ENCODE measurements around the gene MYO1D.
"Not testable (repeated sequence)": the region's sequence is repeated elsewhere in the genome, so short reads cannot be mapped to it uniquely, and the experiment has no call there.

The MYO1D gene

GRCh38 chr17:32741381-32741780, 135.5 kb downstream of the MYO1D start:
- Histone ChIP-seq H3K27me3 (ENCODE audit: control insufficient read depth, insufficient read depth, low read length) (no peaks in the 10 kb centered on the region), H3K4me3 (ENCODE audit: low read length) (no peak overlapping the region), H3K4me1 (ENCODE audit: control insufficient read depth, low read depth, low read length) (no peaks in the 10 kb centered on the region), H3K27ac (ENCODE audit: low read length) (no peak overlapping the region), H3K36me3 (ENCODE audit: control insufficient read depth, low read depth, low read length) (peaks cover 3% of the 10 kb centered on the region), H3K9ac (ENCODE audit: low read length) (no peak overlapping the region), H3K9me3 (ENCODE audit: control insufficient read depth, low read depth, low read length) (no peaks in the 10 kb centered on the region)

- Histone ChIP-seq H3K9me3 (ENCODE audit: control insufficient read depth, low read depth, low read length) (no peaks in the 10 kb centered on the region), H3K36me3 (ENCODE audit: control insufficient read depth, low read depth, low read length) (no peaks in the 10 kb centered on the region), H3K27ac (ENCODE audit: low read length) (no peak overlapping the region), H3K9ac (ENCODE audit: low read length) (no peak overlapping the region), H3K27me3 (ENCODE audit: control insufficient read depth, insufficient read depth, low read length) (no peaks in the 10 kb centered on the region), H3K4me3 (ENCODE audit: low read length) (no peak overlapping the region), H3K4me1 (ENCODE audit: control insufficient read depth, low read depth, low read length) (no peaks in the 10 kb centered on the region)
Measured at GRCh38 chr17:32739722-32740121, 137.2 kb downstream of the MYO1D start.

- H3K4me3 ChIP-seq (ENCODE audit: low read length); H3K36me3 ChIP-seq (ENCODE audit: control insufficient read depth, low read depth, low read length); H3K9me3 ChIP-seq (ENCODE audit: control insufficient read depth, low read depth, low read length); H3K4me1 ChIP-seq (ENCODE audit: control insufficient read depth, low read depth, low read length); H3K27ac ChIP-seq (ENCODE audit: low read length); H3K27me3 ChIP-seq (ENCODE audit: control insufficient read depth, insufficient read depth, low read length); H3K9ac ChIP-seq (ENCODE audit: low read length): not testable (repeated sequence)
Measured at GRCh38 chr17:32739151-32739550, 137.8 kb downstream of the MYO1D start.

- H3K4me3 ChIP-seq (ENCODE audit: low read length) = no peak overlapping the region
- H3K4me1 ChIP-seq (ENCODE audit: control insufficient read depth, low read depth, low read length) = no peaks in the 10 kb centered on the region
- H3K9me3 ChIP-seq (ENCODE audit: control insufficient read depth, low read depth, low read length) = no peaks in the 10 kb centered on the region
- H3K27me3 ChIP-seq (ENCODE audit: control insufficient read depth, insufficient read depth, low read length) = no peaks in the 10 kb centered on the region
- no peak overlapping the region for H3K9ac ChIP-seq (ENCODE audit: low read length)
- no peaks in the 10 kb centered on the region for H3K36me3 ChIP-seq (ENCODE audit: control insufficient read depth, low read depth, low read length)
- H3K27ac ChIP-seq (ENCODE audit: low read length) = no peak overlapping the region
Measured at GRCh38 chr17:32733401-32733800, 143.5 kb downstream of the MYO1D start.

GRCh38 chr17:32732900-32733299, 144.0 kb downstream of the MYO1D start:
- no peaks in the 10 kb centered on the region for H3K36me3 ChIP-seq (ENCODE audit: control insufficient read depth, low read depth, low read length)

GRCh38 chr17:32732296-32732642, 144.7 kb downstream of the MYO1D start:
- Histone ChIP-seq H3K9me3 (ENCODE audit: control insufficient read depth, low read depth, low read length) (no peaks in the 10 kb centered on the region), H3K4me1 (ENCODE audit: control insufficient read depth, low read depth, low read length) (no peaks in the 10 kb centered on the region), H3K9ac (ENCODE audit: low read length) (no peak overlapping the region), H3K27ac (ENCODE audit: low read length) (no peak overlapping the region), H3K4me3 (ENCODE audit: low read length) (no peak overlapping the region), H3K36me3 (ENCODE audit: control insufficient read depth, low read depth, low read length) (no peaks in the 10 kb centered on the region), H3K27me3 (ENCODE audit: control insufficient read depth, insufficient read depth, low read length) (no peaks in the 10 kb centered on the region)

More at GRCh38 chr17:32732900-32733299, 144.0 kb downstream of the MYO1D start:
- no peaks in the 10 kb centered on the region for H3K4me1 ChIP-seq (ENCODE audit: control insufficient read depth, low read depth, low read length)
- H3K27me3 ChIP-seq (ENCODE audit: control insufficient read depth, insufficient read depth, low read length) = no peaks in the 10 kb centered on the region
- no peak overlapping the region for H3K27ac ChIP-seq (ENCODE audit: low read length)
- H3K4me3 ChIP-seq (ENCODE audit: low read length) = no peak overlapping the region
- no peaks in the 10 kb centered on the region for H3K9me3 ChIP-seq (ENCODE audit: control insufficient read depth, low read depth, low read length)
- H3K9ac ChIP-seq (ENCODE audit: low read length) = no peak overlapping the region

- H3K27me3 ChIP-seq (ENCODE audit: control insufficient read depth, insufficient read depth, low read length) = no peaks in the 10 kb centered on the region
- H3K9ac ChIP-seq (ENCODE audit: low read length) = no peak overlapping the region
- H3K27ac ChIP-seq (ENCODE audit: low read length) = no peak overlapping the region
- no peaks in the 10 kb centered on the region for H3K9me3 ChIP-seq (ENCODE audit: control insufficient read depth, low read depth, low read length)
- no peaks in the 10 kb centered on the region for H3K4me1 ChIP-seq (ENCODE audit: control insufficient read depth, low read depth, low read length)
- no peak overlapping the region for H3K4me3 ChIP-seq (ENCODE audit: low read length)
- no peaks in the 10 kb centered on the region for H3K36me3 ChIP-seq (ENCODE audit: control insufficient read depth, low read depth, low read length)
Measured at GRCh38 chr17:32731556-32732295, 145.2 kb downstream of the MYO1D start.

- Histone ChIP-seq H3K36me3 (ENCODE audit: control insufficient read depth, low read depth, low read length) (no peaks in the 10 kb centered on the region), H3K4me3 (ENCODE audit: low read length) (no peak overlapping the region), H3K4me1 (ENCODE audit: control insufficient read depth, low read depth, low read length) (no peaks in the 10 kb centered on the region), H3K27ac (ENCODE audit: low read length) (no peak overlapping the region), H3K9me3 (ENCODE audit: control insufficient read depth, low read depth, low read length) (no peaks in the 10 kb centered on the region), H3K27me3 (ENCODE audit: control insufficient read depth, insufficient read depth, low read length) (no peaks in the 10 kb centered on the region), H3K9ac (ENCODE audit: low read length) (no peak overlapping the region)
Measured at GRCh38 chr17:32727681-32728080, 149.2 kb downstream of the MYO1D start.

GRCh38 chr17:32725697-32726096, 151.2 kb downstream of the MYO1D start:
- no peak overlapping the region for H3K27ac ChIP-seq (ENCODE audit: low read length)
- no peak overlapping the region for H3K4me3 ChIP-seq (ENCODE audit: low read length)
- no peaks in the 10 kb centered on the region for H3K9me3 ChIP-seq (ENCODE audit: control insufficient read depth, low read depth, low read length)
- peaks cover 4% of the 10 kb centered on the region for H3K36me3 ChIP-seq (ENCODE audit: control insufficient read depth, low read depth, low read length)
- no peak overlapping the region for H3K9ac ChIP-seq (ENCODE audit: low read length)
- H3K27me3 ChIP-seq (ENCODE audit: control insufficient read depth, insufficient read depth, low read length) = no peaks in the 10 kb centered on the region
- H3K4me1 ChIP-seq (ENCODE audit: control insufficient read depth, low read depth, low read length) = no peaks in the 10 kb centered on the region

GRCh38 chr17:32723310-32723955, 153.5 kb downstream of the MYO1D start:
- no peak overlapping the region for H3K9ac ChIP-seq (ENCODE audit: low read length)
- H3K4me1 ChIP-seq (ENCODE audit: control insufficient read depth, low read depth, low read length) = no peaks in the 10 kb centered on the region
- H3K27ac ChIP-seq (ENCODE audit: low read length) = no peak overlapping the region
- H3K9me3 ChIP-seq (ENCODE audit: control insufficient read depth, low read depth, low read length) = no peaks in the 10 kb centered on the region
- H3K4me3 ChIP-seq (ENCODE audit: low read length) = no peak overlapping the region
- H3K27me3 ChIP-seq (ENCODE audit: control insufficient read depth, insufficient read depth, low read length) = no peaks in the 10 kb centered on the region
- peaks cover 6% of the 10 kb centered on the region for H3K36me3 ChIP-seq (ENCODE audit: control insufficient read depth, low read depth, low read length)

GRCh38 chr17:32722733-32723132, 154.2 kb downstream of the MYO1D start:
- Histone ChIP-seq H3K27ac (ENCODE audit: low read length) (no peak overlapping the region), H3K9me3 (ENCODE audit: control insufficient read depth, low read depth, low read length) (no peaks in the 10 kb centered on the region), H3K27me3 (ENCODE audit: control insufficient read depth, insufficient read depth, low read length) (no peaks in the 10 kb centered on the region), H3K9ac (ENCODE audit: low read length) (no peak overlapping the region), H3K4me1 (ENCODE audit: control insufficient read depth, low read depth, low read length) (no peaks in the 10 kb centered on the region), H3K36me3 (ENCODE audit: control insufficient read depth, low read depth, low read length) (peaks cover 6% of the 10 kb centered on the region), H3K4me3 (ENCODE audit: low read length) (no peak overlapping the region)

- H3K4me3 ChIP-seq (ENCODE audit: low read length) = no peak overlapping the region
- no peak overlapping the region for H3K27ac ChIP-seq (ENCODE audit: low read length)
- H3K9me3 ChIP-seq (ENCODE audit: control insufficient read depth, low read depth, low read length) = no peaks in the 10 kb centered on the region
- no peaks in the 10 kb centered on the region for H3K4me1 ChIP-seq (ENCODE audit: control insufficient read depth, low read depth, low read length)
- no peaks in the 10 kb centered on the region for H3K27me3 ChIP-seq (ENCODE audit: control insufficient read depth, insufficient read depth, low read length)
- H3K36me3 ChIP-seq (ENCODE audit: control insufficient read depth, low read depth, low read length) = peaks cover 6% of the 10 kb centered on the region
- H3K9ac ChIP-seq (ENCODE audit: low read length) = no peak overlapping the region
Measured at GRCh38 chr17:32720671-32721070, 156.3 kb downstream of the MYO1D start.
